Fibroblast of pulmonary artery (primary cell): ENCODE measurements around the gene CASR.
A peak's percentile ranks its signal among the peaks of the same experiment; 100 is the strongest.

Source experiments
- DNase-seq: peaks from one replicate; pipeline ENCODE4 v3.0.0-alpha.2; 2010; ENCODE audit warnings: low read depth
- H3K4me3 ChIP-seq: replicated peaks from 2 replicates; pipeline ENCODE4 v1.5.1; 2011; ENCODE audit warnings: low read depth, mild to moderate bottlenecking, control low read depth, low read length, moderate library complexity
- TF ChIP-seq, protein P1 (sequence below): IDR thresholded peaks from 2 replicates; pipeline ENCODE4 v1.5.1; 2011; ENCODE audit warnings: mild to moderate bottlenecking, control low read depth, low read length, inconsistent platforms; ENCODE audit errors: missing control alignments

The CASR gene

DNA sequence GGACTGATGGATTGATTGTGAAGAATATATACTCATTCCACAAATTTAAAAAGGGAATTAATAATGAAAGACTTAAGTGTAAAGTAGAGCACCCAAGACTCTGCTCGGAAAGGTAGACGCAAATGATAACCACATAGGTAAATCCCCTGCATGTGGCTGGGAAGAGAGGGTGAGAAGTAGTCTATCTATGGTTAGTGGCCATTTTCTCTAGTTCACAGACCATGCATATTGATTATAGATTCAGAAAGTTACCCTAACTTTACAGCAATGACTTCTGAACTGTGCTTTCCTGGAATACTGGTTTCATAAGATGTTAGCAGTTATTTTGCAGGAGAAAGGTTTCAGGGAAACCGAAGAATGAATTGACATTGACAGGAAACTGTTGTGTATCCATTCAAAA, 51.7 kb downstream of the CASR start:
- no peak for DNase-seq
- no peak overlapping the region for H3K4me3 ChIP-seq
- TF ChIP-seq, protein P1, sequence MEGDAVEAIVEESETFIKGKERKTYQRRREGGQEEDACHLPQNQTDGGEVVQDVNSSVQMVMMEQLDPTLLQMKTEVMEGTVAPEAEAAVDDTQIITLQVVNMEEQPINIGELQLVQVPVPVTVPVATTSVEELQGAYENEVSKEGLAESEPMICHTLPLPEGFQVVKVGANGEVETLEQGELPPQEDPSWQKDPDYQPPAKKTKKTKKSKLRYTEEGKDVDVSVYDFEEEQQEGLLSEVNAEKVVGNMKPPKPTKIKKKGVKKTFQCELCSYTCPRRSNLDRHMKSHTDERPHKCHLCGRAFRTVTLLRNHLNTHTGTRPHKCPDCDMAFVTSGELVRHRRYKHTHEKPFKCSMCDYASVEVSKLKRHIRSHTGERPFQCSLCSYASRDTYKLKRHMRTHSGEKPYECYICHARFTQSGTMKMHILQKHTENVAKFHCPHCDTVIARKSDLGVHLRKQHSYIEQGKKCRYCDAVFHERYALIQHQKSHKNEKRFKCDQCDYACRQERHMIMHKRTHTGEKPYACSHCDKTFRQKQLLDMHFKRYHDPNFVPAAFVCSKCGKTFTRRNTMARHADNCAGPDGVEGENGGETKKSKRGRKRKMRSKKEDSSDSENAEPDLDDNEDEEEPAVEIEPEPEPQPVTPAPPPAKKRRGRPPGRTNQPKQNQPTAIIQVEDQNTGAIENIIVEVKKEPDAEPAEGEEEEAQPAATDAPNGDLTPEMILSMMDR: no peak

DNA sequence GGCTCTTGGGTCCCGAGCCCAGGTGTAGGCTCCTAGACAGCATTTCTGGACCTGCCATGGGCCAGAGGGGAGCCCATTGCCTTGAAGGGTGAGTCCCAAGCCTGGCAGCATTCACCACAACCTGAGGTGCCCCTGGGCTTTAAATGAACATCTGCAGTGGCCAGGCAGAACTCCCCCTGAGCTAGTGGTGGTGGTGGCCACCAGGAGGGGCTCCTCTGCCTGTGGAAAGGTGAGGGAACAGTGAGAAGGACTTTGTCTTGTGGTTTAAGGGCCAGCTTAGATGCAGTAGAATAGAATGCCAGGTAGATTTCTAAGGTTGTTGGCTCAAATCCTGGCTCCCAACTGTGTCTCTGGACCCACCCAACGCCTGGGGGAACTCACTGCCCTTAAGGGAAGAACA, 55.6 kb downstream of the CASR start:
- no peak for DNase-seq
- TF ChIP-seq, protein P1: no peak
- H3K4me3 ChIP-seq: no peak overlapping the region

DNA sequence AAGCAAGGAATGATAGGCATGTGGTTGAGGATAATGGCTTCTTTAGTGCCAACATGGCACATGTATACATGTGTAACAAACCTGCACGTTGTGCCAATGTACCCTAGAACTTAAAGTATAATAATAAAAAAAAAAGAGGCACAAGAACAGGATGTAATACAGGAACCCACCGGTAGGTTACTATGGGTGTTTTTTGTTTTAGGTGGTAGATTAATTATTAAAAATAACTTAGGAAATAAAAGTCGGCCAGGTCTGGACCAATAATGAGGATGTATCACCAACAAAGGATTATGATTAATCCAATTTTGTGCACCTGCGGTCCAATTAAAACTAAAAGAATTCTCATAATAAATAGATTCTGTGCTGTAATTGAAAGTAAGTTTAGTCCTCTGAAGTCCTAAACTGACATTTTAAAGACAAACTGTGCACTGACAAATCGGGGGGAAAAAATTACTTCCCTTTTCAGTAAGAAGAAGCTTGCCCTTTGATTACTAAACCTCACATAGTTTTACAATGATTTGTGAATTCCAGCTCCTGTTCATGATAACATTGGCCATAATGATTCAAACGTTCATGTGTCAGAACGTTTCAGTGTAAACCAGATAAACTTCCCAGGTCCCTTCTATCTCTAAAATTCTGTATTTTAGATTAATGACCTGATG, 62.2 kb downstream of the CASR start:
- no peak overlapping the region for H3K4me3 ChIP-seq
- peak; percentile 7 for DNase-seq
- TF ChIP-seq, protein P1: no peak

DNA sequence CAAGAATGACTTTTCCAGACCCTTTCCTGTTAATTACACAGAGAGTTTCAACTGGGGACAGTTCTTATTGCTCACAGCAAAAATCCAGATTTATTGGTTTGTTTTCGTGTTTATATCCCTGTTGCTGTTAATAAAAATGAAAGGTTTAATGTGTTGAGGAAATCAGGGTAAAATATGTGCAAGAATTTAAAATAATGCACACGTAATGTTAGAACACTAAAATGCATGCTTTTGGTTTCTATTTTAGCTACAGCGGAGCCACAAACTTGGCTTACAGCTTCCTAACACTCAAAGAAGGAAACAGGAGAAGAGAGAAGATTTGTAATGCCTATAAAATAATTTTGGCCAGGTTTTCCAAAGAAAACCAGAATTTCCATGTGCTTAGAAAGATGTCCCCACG, 62.7 kb downstream of the CASR start:
- no peak overlapping the region for H3K4me3 ChIP-seq
- TF ChIP-seq, protein P1: no peak
- DNase-seq: no peak

DNA sequence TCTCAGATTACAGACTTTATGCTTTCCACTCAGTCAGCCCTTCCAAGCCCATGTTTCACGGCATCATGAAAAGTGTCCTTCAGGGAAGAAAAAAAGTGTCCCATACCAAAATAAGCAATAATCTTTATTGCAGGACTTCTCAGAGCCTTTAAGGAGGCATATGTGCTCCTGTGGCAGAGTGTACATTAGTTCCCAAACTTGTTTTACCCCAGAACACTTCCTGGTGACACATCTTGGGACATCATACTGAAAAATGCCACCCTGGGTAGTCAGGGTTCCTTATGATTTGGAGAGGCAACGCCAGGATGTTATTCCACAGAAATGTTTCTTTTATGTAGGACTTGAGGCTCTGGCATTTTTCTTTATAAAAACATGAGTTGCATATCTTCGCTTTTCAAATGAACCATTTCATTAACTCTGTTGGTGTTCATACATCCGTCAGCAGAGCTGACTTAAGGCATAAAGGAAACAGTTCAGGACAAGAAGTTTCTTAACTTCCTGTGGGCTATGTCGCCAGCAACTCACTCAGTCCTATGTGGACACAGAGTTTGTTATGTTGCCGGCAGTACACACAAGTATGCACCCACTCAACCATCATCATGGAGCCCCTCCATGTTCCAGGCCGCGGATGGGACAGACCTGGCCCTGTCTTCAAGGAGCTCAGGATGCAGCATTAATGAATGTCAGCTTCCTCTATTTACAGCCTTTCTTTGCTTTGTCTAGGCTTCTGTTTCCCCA, 63.8 kb downstream of the CASR start:
- H3K4me3 ChIP-seq: no peak overlapping the region
- TF ChIP-seq, protein P1: no peak
- DNase-seq: no peak

DNA sequence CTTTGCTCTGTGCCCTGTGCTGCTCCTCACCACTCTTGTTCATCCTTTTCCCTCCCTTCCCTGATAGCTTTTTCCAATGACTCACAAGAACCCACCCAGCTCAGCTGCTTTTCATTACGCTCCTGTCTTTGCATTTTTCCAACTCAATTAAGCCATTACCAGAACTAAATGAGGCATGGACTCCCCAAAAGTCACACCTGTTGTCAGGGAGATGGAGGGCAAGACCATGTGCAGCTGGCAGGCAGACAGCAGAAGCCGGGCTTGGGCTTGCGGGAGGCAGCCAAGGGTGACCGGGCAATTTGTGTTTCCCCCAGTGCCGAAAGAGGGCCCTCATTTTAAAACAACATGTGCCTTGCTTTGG, 64.3 kb downstream of the CASR start:
- no peak for DNase-seq
- H3K4me3 ChIP-seq: no peak overlapping the region
- TF ChIP-seq, protein P1: no peak

DNA sequence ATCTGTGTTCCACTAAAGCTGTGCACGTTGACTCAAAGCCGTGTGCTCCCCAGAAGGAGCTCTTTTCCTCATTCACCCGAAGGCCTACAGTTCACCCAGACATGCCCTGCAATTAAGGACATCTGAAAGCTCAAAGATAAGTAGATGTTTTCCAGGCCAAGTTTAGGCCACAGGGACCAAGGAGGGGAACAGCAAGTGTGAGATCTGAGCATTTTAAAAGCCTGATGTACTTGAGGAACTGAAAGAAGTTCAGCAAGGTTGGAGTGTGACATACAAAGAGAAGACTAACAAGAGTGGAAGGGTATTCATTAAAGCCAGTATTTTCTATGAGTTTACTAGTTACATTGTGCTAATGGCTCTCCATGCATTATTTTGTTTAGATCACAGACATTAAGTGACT, 68.0 kb downstream of the CASR start:
- DNase-seq: no peak
- H3K4me3 ChIP-seq: no peak overlapping the region
- TF ChIP-seq, protein P1: no peak
